Keratinocyte (primary cell): ENCODE measurements around the gene ETV1.

Source experiments
- CTCF ChIP-seq, 3 experiments: IDR thresholded peaks in 1 of 3; conservative IDR thresholded peaks in 1 of 3; optimal IDR thresholded peaks in 1 of 3; 2 replicates in 2 of 3; 3 replicates in 1 of 3; pipeline versions ENCODE3 to v1.5.1; 2011; ENCODE audit warnings: low read length in 3 of 3, mild to moderate bottlenecking in 3 of 3, moderate library complexity in 2 of 3, control low read depth in 1 of 3, inconsistent platforms in 1 of 3; ENCODE audit not compliant: insufficient read depth in 2 of 3; ENCODE audit errors: extremely low read depth in 1 of 3
- EZH2 ChIP-seq: IDR thresholded peaks from one replicate; pipeline ENCODE4 v1.6.1; 2012; ENCODE audit warnings: inconsistent platforms, mild to moderate bottlenecking, low read length, moderate library complexity

GRCh38 chr7:13871008-13871407 lies 118.5 kb downstream of the ETV1 start:
- TF ChIP-seq CTCF (optimal IDR thresholded peaks at IDR 0.05 in 1 of 3, IDR thresholded peaks at IDR 0.05 in 1 of 3, conservative IDR thresholded peaks at IDR 0.05 in 1 of 3; ENCODE audit: extremely low read depth in 1 of 3, insufficient read depth in 2 of 3, low read length in 3 of 3) (no peak), EZH2 (no peak)
